HG03039 (cell line): ENCODE results near the gene LRRN4CL.
"Not testable (repeated sequence)": the region's sequence is repeated elsewhere in the genome, so short reads cannot be mapped to it uniquely, and the experiment has no call there.

Experiments
- ATAC-seq: cut with Tn5 transposase; IDR thresholded peaks from one replicate; pipeline ENCODE4 v1.9.1; 2021; ENCODE audit warnings: mild to moderate bottlenecking, moderate library complexity; ENCODE audit not compliant: unreplicated experiment

Gene LRRN4CL

GRCh38 chr11:62677156-62677555 lies 12.2 kb downstream of the LRRN4CL start:
- no peak for ATAC-seq

GRCh38 chr11:62676698-62677097 lies 12.6 kb downstream of the LRRN4CL start:
- ATAC-seq = no peak

- ATAC-seq = not testable (repeated sequence)
Observed at GRCh38 chr11:62675415-62675814, 13.9 kb downstream of the LRRN4CL start.

- ATAC-seq = no peak
Observed at GRCh38 chr11:62673196-62673525, 16.2 kb downstream of the LRRN4CL start.

- peak; percentile 37 for ATAC-seq
Observed at GRCh38 chr11:62671608-62672389, 17.5 kb downstream of the LRRN4CL start, which contains the start of the genes LBHD1 and UQCC3. Gene LBHD1, minus strand, starts transcription at chr11:62672267. Its CDS starts 2,236 bp downstream, at chr11:62670031. Gene UQCC3, plus strand, starts transcription at chr11:62671673. Its CDS starts 73 bp downstream, at chr11:62671746.

- ATAC-seq = peak; percentile 12
Observed at GRCh38 chr11:62671236-62671607, 18.1 kb downstream of the LRRN4CL start.

GRCh38 chr11:62669420-62670161 lies 19.7 kb downstream of the LRRN4CL start:
- ATAC-seq = no peak

GRCh38 chr11:62667460-62667859 lies 21.9 kb downstream of the LRRN4CL start:
- no peak for ATAC-seq

- no peak for ATAC-seq
Observed at GRCh38 chr11:62666259-62666926, 22.9 kb downstream of the LRRN4CL start.

- ATAC-seq = peak; percentile 9
Observed at GRCh38 chr11:62665599-62666258, 23.6 kb downstream of the LRRN4CL start.

GRCh38 chr11:62665075-62665598 lies 24.2 kb downstream of the LRRN4CL start, which contains the start of the genes C11orf98 and CSKMT:
Gene C11orf98, minus strand, starts transcription at chr11:62665210. Its CDS starts 41 bp downstream, at chr11:62665169.
Gene CSKMT, plus strand, starts transcription at chr11:62665312. Its CDS starts 568 bp downstream, at chr11:62665880.
- peak; percentile 71 for ATAC-seq

- peak; percentile 30 for ATAC-seq
Observed at GRCh38 chr11:62664405-62665074, 24.8 kb downstream of the LRRN4CL start.

GRCh38 chr11:62656796-62657429 lies 32.4 kb downstream of the LRRN4CL start:
- no peak for ATAC-seq

- ATAC-seq = no peak
Observed at GRCh38 chr11:62654297-62654696, 35.0 kb downstream of the LRRN4CL start.

- no peak for ATAC-seq
Observed at GRCh38 chr11:62652161-62653006, 36.9 kb downstream of the LRRN4CL start.

GRCh38 chr11:62650283-62650682 lies 39.0 kb downstream of the LRRN4CL start:
- not testable (repeated sequence) for ATAC-seq

- no peak for ATAC-seq
Observed at GRCh38 chr11:62649486-62649885, 39.8 kb downstream of the LRRN4CL start.

- no peak for ATAC-seq
Observed at GRCh38 chr11:62648967-62649364, 40.4 kb downstream of the LRRN4CL start.
